Dermis lymphatic vessel endothelial cell (primary cell): ENCODE results near the gene NINJ1. TPM values are rescaled to one million over a fixed set of nuclear protein-coding genes. Genes with fewer than 3 reads are reported as not detected.

Source experiments
- total RNA-seq: library from RNA; depleted of rRNA; stranded (reverse); fragments of >200 nt; gene quantifications from 2 replicates; pipeline ENCODE4 v1.2.1, GENCODE V29; 2014

The NINJ1 gene
- 19.9 and 33.5 TPM in 2 replicates for total RNA-seq

GRCh38 chr9:93134015-93134739 lies at the start of gene NINJ1:
Gene NINJ1, minus strand, starts transcription at chr9:93134251. Its CDS starts 34 bp downstream, at chr9:93134217.

GRCh38 chr9:93096131-93096802 lies 37.8 kb downstream of the NINJ1 start, which contains the start of gene CARD19:
Gene CARD19, plus strand, starts transcription at chr9:93096217. Its CDS starts 129 bp downstream, at chr9:93096346.

Other genes with a start within 250 kb of the NINJ1 start
- gene FGD3, start 186.7 kb downstream of the NINJ1 start, total RNA-seq: not detected in 2 replicates
- not detected in 2 replicates for gene SUSD3, start 75.5 kb downstream of the NINJ1 start, total RNA-seq
- gene CARD19, start 38.0 kb downstream of the NINJ1 start, total RNA-seq: 51.1 and 55.4 TPM in 2 replicates
- under 0.01 and 0.17 TPM in 2 replicates for gene WNK2, start 49.9 kb upstream of the NINJ1 start, total RNA-seq